GM18526 (cell line): ENCODE measurements around the gene RIMS1.

ENCODE experiments used
- POLR2A ChIP-seq: IDR thresholded peaks from 3 replicates; pipeline ENCODE4 v1.6.1; 2011; ENCODE audit not compliant: insufficient read length; ENCODE audit errors: extremely low read depth

RIMS1 gene

DNA sequence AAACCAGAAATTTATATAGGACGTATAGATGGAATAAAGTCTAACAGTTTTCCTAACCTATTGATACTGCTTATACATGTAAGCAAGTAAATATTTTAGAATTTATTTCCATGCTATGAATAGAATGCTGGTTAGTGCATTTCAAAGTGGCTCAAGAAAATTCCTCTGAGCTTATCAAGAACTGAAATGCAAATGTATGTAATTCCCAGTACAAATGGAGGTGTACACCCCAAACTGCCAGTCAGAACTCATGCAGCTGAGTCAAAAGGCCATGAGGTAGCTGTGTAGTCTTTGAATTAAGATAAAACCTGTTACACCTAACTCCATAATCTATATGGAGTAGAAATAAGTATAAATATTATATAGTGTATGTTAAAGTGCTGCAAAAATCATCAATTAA is 503.3 kb downstream of the RIMS1 start:
- no peak for TF ChIP-seq POLR2A

DNA sequence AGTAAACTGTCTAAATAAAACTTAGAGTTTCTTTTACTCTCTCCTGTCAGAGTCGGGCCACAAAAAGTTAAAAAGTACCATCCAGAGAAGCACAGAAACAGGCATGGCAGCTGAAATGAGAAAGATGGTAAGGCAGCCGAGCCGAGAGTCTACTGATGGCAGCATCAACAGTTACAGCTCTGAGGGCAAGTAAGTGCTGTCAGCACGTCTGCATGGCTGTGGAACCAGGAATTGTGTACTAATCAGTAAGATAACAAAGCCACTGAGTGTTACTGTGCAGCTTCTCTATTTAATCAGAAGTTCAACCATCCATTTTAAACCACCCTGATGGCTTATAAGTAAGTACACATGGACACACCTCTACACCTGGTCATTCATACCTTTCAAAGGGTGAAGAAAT is 504.2 kb downstream of the RIMS1 start:
- TF ChIP-seq POLR2A = no peak

DNA sequence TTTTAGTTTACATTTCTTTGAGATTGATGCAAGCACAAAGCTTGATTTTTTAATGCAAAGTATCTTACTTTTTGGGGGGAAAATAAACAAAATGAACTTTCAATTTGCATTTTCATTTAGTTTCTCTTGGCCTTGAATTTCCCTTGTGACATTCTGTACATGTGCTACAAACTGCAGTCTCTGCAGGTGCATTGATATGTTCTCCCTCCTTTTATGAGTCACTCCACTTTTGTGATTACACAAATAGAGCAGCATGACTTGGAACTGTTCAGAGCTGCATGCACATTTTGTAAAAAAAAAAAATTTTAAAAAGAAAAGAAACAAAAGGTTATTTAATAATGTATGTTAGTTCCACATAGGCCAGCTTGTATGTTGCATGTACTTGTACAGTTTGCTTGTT is 515.5 kb downstream of the RIMS1 start:
- no peak for TF ChIP-seq POLR2A

DNA sequence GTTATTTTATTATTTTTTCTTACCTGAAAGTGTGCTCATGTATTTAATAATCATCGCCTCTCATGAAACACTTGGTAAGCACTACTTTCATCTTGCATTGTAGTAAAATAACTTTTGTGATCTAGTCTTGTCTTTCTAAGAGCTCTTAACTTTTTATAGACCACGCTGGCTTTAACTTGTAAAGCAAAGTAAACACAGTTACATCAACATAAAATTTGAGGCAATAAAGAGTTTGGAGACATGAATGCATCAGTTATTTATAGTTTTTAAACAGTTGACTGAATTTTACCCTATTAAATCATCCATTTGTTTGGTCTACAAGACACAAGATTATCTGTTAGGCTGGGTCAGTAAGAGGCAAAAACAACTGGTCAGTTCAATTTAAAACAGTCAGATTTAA is 517.1 kb downstream of the RIMS1 start:
- TF ChIP-seq POLR2A = no peak

- no peak for TF ChIP-seq POLR2A
Observed at GRCh38 chr6:72406517-72406916, 520.2 kb downstream of the RIMS1 start.

GRCh38 chr6:72410769-72411168 is 524.4 kb downstream of the RIMS1 start:
- no peak for TF ChIP-seq POLR2A

- no peak for TF ChIP-seq POLR2A
Observed at GRCh38 chr6:72411872-72412708, 525.7 kb downstream of the RIMS1 start.

DNA sequence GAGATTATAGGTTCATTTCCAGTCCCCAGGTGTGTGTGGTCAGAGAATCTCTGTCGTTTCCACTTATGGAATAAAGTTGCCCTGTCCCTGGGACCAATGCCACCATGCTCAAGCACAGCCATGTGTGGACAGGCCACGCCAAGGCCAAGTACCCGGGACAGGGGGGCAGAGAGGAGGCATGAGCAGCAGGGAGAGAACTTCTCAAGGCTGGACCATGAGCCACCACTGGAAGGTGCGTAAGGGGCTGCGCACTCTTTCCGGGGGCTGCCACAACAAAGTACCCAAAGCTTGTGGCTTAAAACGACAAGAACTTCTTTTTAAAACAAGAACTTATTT is 526.3 kb downstream of the RIMS1 start:
- TF ChIP-seq POLR2A = no peak

- TF ChIP-seq POLR2A = no peak
Observed at GRCh38 chr6:72413884-72414283, 527.5 kb downstream of the RIMS1 start.

GRCh38 chr6:72414657-72415056 is 528.3 kb downstream of the RIMS1 start:
- TF ChIP-seq POLR2A = no peak

GRCh38 chr6:72416744-72417465 is 530.6 kb downstream of the RIMS1 start:
- no peak for TF ChIP-seq POLR2A

DNA sequence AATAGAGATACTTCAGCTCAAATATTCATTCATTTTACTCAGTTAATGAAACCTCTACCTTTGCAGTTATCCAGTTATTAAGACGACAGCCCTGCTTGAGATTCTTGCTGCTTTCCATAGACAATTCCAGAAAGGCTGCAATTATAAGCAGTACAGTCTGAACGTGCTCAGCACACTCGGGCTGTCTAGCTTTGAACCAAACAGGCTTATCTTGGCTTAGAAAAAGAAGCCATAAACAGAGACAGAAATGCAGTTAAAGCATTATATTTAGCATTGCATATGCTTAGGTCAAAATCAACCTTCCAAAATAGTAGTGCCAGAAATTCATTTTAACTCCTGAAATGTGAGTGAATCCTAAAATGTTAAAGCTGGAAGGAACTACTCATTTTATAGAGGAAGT is 531.4 kb downstream of the RIMS1 start:
- no peak for TF ChIP-seq POLR2A

DNA sequence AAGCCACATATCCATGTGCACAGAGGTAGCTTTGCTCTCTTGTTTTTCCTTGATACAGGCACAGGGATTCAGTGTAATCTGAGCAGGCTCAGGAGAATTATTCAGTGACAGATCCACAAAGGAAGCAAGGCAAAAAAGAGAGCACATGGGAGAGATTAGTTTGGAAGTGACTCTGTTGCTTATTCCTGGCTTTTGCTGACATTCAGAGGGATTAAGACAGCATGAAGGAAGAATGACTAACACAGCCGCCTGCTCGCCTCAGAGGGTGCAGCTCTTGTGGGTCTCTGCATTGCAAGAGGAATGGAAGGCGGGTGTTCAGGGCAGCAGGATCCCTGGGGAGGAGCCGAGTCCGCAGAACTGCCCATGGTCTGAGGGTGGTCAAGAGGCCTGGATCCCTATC is 532.1 kb downstream of the RIMS1 start:
- no peak for TF ChIP-seq POLR2A

GRCh38 chr6:72419966-72420365 is 533.6 kb downstream of the RIMS1 start:
- no peak for TF ChIP-seq POLR2A

DNA sequence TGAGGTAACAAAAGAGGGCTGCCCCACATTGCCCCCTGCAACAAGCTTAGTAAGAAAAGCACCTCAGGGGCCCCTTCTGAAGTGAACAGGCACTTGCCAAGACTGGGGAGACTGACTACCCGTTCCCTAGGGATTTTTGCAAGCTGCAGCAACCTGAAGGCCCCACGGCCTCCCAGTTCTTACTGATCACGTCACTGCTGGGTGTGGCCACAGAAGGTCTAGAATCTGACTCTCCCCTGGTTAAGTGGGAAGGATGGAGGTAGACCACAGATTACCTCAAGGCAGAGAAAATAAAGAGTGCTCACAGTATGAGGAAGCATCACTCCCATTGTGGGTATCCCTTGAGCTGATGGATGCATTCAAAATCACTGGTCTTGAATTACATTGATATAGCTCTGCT is 534.1 kb downstream of the RIMS1 start:
- no peak for TF ChIP-seq POLR2A

DNA sequence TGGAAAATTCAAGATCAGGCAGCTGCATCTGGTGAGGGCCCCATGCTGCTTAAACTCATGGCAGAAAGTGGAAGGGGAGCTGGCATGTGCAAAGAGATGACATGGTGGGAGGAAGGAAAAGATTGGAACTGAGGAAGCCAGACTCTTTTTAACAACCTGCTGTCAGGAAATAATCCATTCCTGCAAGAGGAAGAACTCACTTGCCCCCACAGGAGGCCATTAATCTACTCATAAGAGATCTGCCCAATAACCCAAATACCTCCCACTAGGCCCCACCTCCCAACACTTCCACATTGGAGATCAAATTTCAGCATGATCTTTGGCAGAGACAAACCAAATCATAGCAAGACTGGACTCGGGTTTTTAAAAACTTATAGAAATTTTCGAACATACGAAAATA is 535.0 kb downstream of the RIMS1 start:
- no peak for TF ChIP-seq POLR2A

DNA sequence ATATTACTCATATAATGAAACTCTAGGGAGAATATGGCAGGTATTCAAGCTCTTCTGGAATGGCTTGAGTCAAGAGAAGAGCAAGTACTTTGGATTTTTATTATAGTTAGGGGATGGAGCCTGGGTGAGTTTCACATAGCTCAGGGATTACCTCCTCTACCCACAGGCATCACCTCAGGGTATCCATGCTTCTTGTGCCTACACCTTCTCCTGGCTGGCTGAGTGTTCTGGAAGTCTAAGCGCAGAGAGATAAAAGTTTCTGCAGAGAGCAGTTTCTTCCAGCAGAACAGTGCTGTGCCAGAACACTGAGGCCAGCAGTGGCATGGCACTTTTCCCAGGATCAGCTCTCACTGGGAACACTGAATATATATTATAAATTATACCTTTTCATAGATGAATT is 535.8 kb downstream of the RIMS1 start:
- TF ChIP-seq POLR2A = no peak
